ENCODE data around the gene PPP2R2B.

Gene PPP2R2B

GRCh38 chr5:146549615-146550014, 328.9 kb downstream of the PPP2R2B start:
- no peak for TF ChIP-seq ZNF274 (IDR thresholded peaks at IDR 0.05; ENCODE audit: low read depth, low read length)
- no peak overlapping the region for H3K4me3 ChIP-seq (ENCODE audit: low read length)

GRCh38 chr5:146548781-146549449, 329.6 kb downstream of the PPP2R2B start:
- no peak for TF ChIP-seq ZNF274 (IDR thresholded peaks at IDR 0.05; ENCODE audit: low read depth, low read length)
- no peak overlapping the region for H3K4me3 ChIP-seq (ENCODE audit: low read length)

- TF ChIP-seq ZNF274 (IDR thresholded peaks at IDR 0.05; ENCODE audit: low read depth, low read length) = no peak
Observed at GRCh38 chr5:146544232-146544631, 334.3 kb downstream of the PPP2R2B start.

GRCh38 chr5:146541958-146542849, 336.4 kb downstream of the PPP2R2B start:
- H3K4me3 ChIP-seq (ENCODE audit: low read length) = no peak overlapping the region
- TF ChIP-seq ZNF274 (IDR thresholded peaks at IDR 0.05; ENCODE audit: low read depth, low read length) = no peak

More at GRCh38 chr5:146544232-146544631, 334.3 kb downstream of the PPP2R2B start:
- H3K4me3 ChIP-seq (ENCODE audit: low read length) = no peak overlapping the region

GRCh38 chr5:146540414-146540813, 338.1 kb downstream of the PPP2R2B start:
- TF ChIP-seq ZNF274 (IDR thresholded peaks at IDR 0.05; ENCODE audit: low read depth, low read length) = no peak
- no peak overlapping the region for H3K4me3 ChIP-seq (ENCODE audit: low read length)

- TF ChIP-seq ZNF274 (IDR thresholded peaks at IDR 0.05; ENCODE audit: low read depth, low read length) = no peak
Observed at GRCh38 chr5:146539973-146540372, 338.6 kb downstream of the PPP2R2B start.

GRCh38 chr5:146538432-146538831, 340.1 kb downstream of the PPP2R2B start:
- TF ChIP-seq ZNF274 (IDR thresholded peaks at IDR 0.05; ENCODE audit: low read depth, low read length) = no peak
- H3K4me3 ChIP-seq (ENCODE audit: low read length) = no peak overlapping the region

More at GRCh38 chr5:146539973-146540372, 338.6 kb downstream of the PPP2R2B start:
- H3K4me3 ChIP-seq (ENCODE audit: low read length) = no peak overlapping the region

- TF ChIP-seq ZNF274 (IDR thresholded peaks at IDR 0.05; ENCODE audit: low read depth, low read length) = no peak
- no peak overlapping the region for H3K4me3 ChIP-seq (ENCODE audit: low read length)
Observed at GRCh38 chr5:146533882-146534281, 344.7 kb downstream of the PPP2R2B start.

GRCh38 chr5:146533260-146533857, 345.2 kb downstream of the PPP2R2B start:
- H3K4me3 ChIP-seq (ENCODE audit: low read length) = no peak overlapping the region
- no peak for TF ChIP-seq ZNF274 (IDR thresholded peaks at IDR 0.05; ENCODE audit: low read depth, low read length)

Measured in GM08714 (cell line).